A673 (cell line): ENCODE results near the gene PPBP. TPM values are rescaled to one million over a fixed set of nuclear protein-coding genes. Genes with fewer than 3 reads are reported as not detected.
"Not testable (repeated sequence)": the region's sequence is repeated elsewhere in the genome, so short reads cannot be mapped to it uniquely, and the experiment has no call there.

Source experiments
- BruUV-seq: library from RNA; stranded (reverse); fragments of 400-500 nt; replicated peaks from 2 replicates; lab custom pipeline; 2021; lab: Mats Ljungman, UMichigan
- CTCF ChIA-PET: fragments of 300-600 bp; sonication (Branson Sonifier 250); formaldehyde crosslinking; loops from one replicate; lab custom pipeline; 2022; ENCODE audit warnings: antibody characterized with exemption; lab: Charles Lee
- POLR2A ChIA-PET: fragments of 300-600 bp; sonication (Branson Sonifier 250); formaldehyde crosslinking; loops from one replicate; lab custom pipeline; 2022; ENCODE audit warnings: antibody characterized with exemption; ENCODE audit not compliant: low non-redundant PET; lab: Charles Lee
- DNase-seq: peaks from one replicate; pipeline ENCODE4 v3.0.0-alpha.2; 2015; ENCODE audit warnings: low spot score
- H3K27ac ChIP-seq: fragments of 200-600 bp; sonication (generic); 2 replicates; pipeline ENCODE4 v1.5.1; 2016; ENCODE audit warnings: mixed run types, low read depth, mild to moderate bottlenecking, mixed read lengths, antibody characterized with exemption, low read length; ENCODE audit not compliant: poor library complexity, severe bottlenecking
- H3K27me3 ChIP-seq: fragments of 200-600 bp; sonication (generic); replicated peaks from 2 replicates; pipeline ENCODE4 v1.6.1; 2017; ENCODE audit warnings: mixed run types, low read depth, mild to moderate bottlenecking, mixed read lengths, antibody characterized with exemption, low read length; ENCODE audit not compliant: insufficient read depth, poor library complexity
- H3K36me3 ChIP-seq: fragments of 200-600 bp; sonication (generic); 2 replicates; pipeline ENCODE4 v1.6.1; 2016; ENCODE audit warnings: mixed run types, mild to moderate bottlenecking, mixed read lengths, antibody characterized with exemption, low read length; ENCODE audit not compliant: insufficient read depth, poor library complexity, severe bottlenecking
- H3K4me1 ChIP-seq: fragments of 200-600 bp; sonication (generic); 2 replicates; pipeline ENCODE4 v1.6.1; 2017; ENCODE audit warnings: mixed run types, mild to moderate bottlenecking, mixed read lengths, antibody characterized with exemption, low read length; ENCODE audit not compliant: insufficient read depth, poor library complexity, severe bottlenecking
- H3K4me3 ChIP-seq: fragments of 200-600 bp; sonication (generic); 2 replicates; pipeline ENCODE4 v1.5.1; 2016; ENCODE audit warnings: low read depth, mixed run types, mild to moderate bottlenecking, mixed read lengths, low read length; ENCODE audit not compliant: poor library complexity, severe bottlenecking
- H3K9me3 ChIP-seq: fragments of 200-600 bp; sonication (generic); 2 replicates; pipeline ENCODE4 v1.6.1; 2016; ENCODE audit warnings: mixed run types, low read depth, mild to moderate bottlenecking, mixed read lengths, antibody characterized with exemption, low read length; ENCODE audit not compliant: poor library complexity, severe bottlenecking
- CTCF ChIP-seq: fragments of 300-800, 200-600 bp; sonication (generic); conservative IDR thresholded peaks from 2 replicates; pipeline ENCODE4 v1.5.1; 2017; ENCODE audit warnings: low read depth, mild to moderate bottlenecking, antibody characterized with exemption, low read length, moderate library complexity, mixed read lengths
- EZH2 ChIP-seq: fragments of 200-600 bp; sonication (generic); IDR thresholded peaks from 2 replicates; pipeline ENCODE4 v1.6.1; 2017; ENCODE audit warnings: borderline replicate concordance, low read depth, mild to moderate bottlenecking, mixed read lengths, antibody characterized with exemption, low read length; ENCODE audit not compliant: poor library complexity, severe bottlenecking
- intact Hi-C: fragments of 100-400 bp; cut with micrococcal nuclease; formaldehyde crosslinking; loops from one replicate; pipeline ENCODE4 v1.10.0; 2022; ENCODE audit not compliant: unreplicated experiment
- total RNA-seq: library from RNA; stranded (reverse); gene quantifications from 2 replicates; pipeline ENCODE4 v1.2.3, GENCODE V29; 2021

Gene PPBP
- total RNA-seq, 1 experiment from 2014 or later, result not detected

GRCh38 chr4:73952352-73952751 lies 35.6 kb downstream of the PPBP start:
- TF ChIP-seq EZH2 (no peak), CTCF (no peak)
- no peaks in the 10 kb centered on the region for H3K4me1 ChIP-seq
- no peak overlapping the region for H3K27ac ChIP-seq
- BruUV-seq, result no TSS peak
- H3K4me3 ChIP-seq, result no peak overlapping the region
- ChIA-PET POLR2A (no interaction called here), CTCF (no interaction called here)
- no peak for DNase-seq
- no peaks in the 10 kb centered on the region for H3K9me3 ChIP-seq
- intact Hi-C loops, result no loop called here
- no peaks in the 10 kb centered on the region for H3K27me3 ChIP-seq
- H3K36me3 ChIP-seq, result no peaks in the 10 kb centered on the region

- CTCF ChIA-PET, result not testable (repeated sequence)
Observed at GRCh38 chr4:73950376-73950920, 37.5 kb downstream of the PPBP start.

GRCh38 chr4:73948990-73949706 lies 38.8 kb downstream of the PPBP start:
- Histone ChIP-seq H3K4me3 (no peak overlapping the region), H3K36me3 (no peaks in the 10 kb centered on the region), H3K9me3 (no peaks in the 10 kb centered on the region), H3K4me1 (no peaks in the 10 kb centered on the region), H3K27me3 (no peaks in the 10 kb centered on the region), H3K27ac (no peak overlapping the region)
- ChIA-PET CTCF (no interaction called here), POLR2A (no interaction called here)
- BruUV-seq, result no TSS peak
- TF ChIP-seq EZH2, result no peak
- TF ChIP-seq CTCF, result no peak
- intact Hi-C loops, result loop anchor here (10.0 kb wide), 1 partner anchor 186 kb away; no protein-coding TSS in a partner anchor
- no peak for DNase-seq

More at GRCh38 chr4:73950376-73950920, 37.5 kb downstream of the PPBP start:
- DNase-seq, BruUV-seq, H3K36me3 ChIP-seq, intact Hi-C loops, POLR2A ChIA-PET, H3K4me3 ChIP-seq, H3K9me3 ChIP-seq, H3K4me1 ChIP-seq, H3K27ac ChIP-seq, H3K27me3 ChIP-seq: not testable (repeated sequence)
